IMR-90 (cell line): ENCODE data around the gene COL7A1. TPM values are rescaled to one million over a fixed set of nuclear protein-coding genes. Genes with fewer than 3 reads are reported as not detected.

Source experiments
- ATAC-seq: fragments of 200-7000 bp; cut with Tn5 transposase; 2 replicates; pipeline ENCODE4 v1.9.1; 2020; ENCODE audit warnings: low read depth, mild to moderate bottlenecking, moderate library complexity
- BruUV-seq: library from RNA; stranded (reverse); fragments of 400-500 nt; replicated peaks from 2 replicates; lab custom pipeline; 2021; lab: Mats Ljungman, UMichigan
- CTCF ChIA-PET: fragments of 300-600 bp; formaldehyde crosslinking; extraction: SDS; loops from one replicate; lab custom pipeline; 2021; ENCODE audit warnings: antibody characterized with exemption; lab: Yijun Ruan, JAX
- POLR2A ChIA-PET: fragments of 300-600 bp; sonication (Branson Sonifier 250); formaldehyde crosslinking; loops from one replicate; lab custom pipeline; 2022; ENCODE audit warnings: antibody characterized with exemption; ENCODE audit not compliant: unreplicated experiment; lab: Charles Lee
- DNase-seq: peaks from one replicate; pipeline ENCODE4 v3.0.0; 2013
- H2AFZ ChIP-seq: replicated peaks from 2 replicates; pipeline ENCODE3; 2013; ENCODE audit warnings: low read length, mild to moderate bottlenecking; ENCODE audit not compliant: poor library complexity
- H2AK5ac ChIP-seq: 2 replicates; pipeline ENCODE4 v1.6.1; 2013; ENCODE audit warnings: low read depth, low read length, inconsistent platforms
- H2AK9ac ChIP-seq: replicated peaks from 2 replicates; pipeline ENCODE3; 2013; ENCODE audit warnings: mild to moderate bottlenecking, low read depth, low read length, moderate library complexity; ENCODE audit not compliant: poor library complexity
- H2BK120ac ChIP-seq: 2 replicates; pipeline ENCODE4 v1.6.1; 2013; ENCODE audit warnings: low read depth, low read length, inconsistent platforms
- H2BK15ac ChIP-seq: 3 replicates; pipeline ENCODE4 v1.6.1; 2013; ENCODE audit warnings: low read depth, low read length, inconsistent platforms
- H2BK20ac ChIP-seq: 2 replicates; pipeline ENCODE4 v1.6.1; 2013; ENCODE audit warnings: low read depth, mild to moderate bottlenecking, inconsistent platforms, low read length, moderate library complexity
- H2BK5ac ChIP-seq: 2 replicates; pipeline ENCODE4 v1.6.1; 2013; ENCODE audit warnings: mild to moderate bottlenecking, low read depth, low read length, inconsistent platforms; ENCODE audit not compliant: poor library complexity, severe bottlenecking
- H3K14ac ChIP-seq: replicated peaks from 2 replicates; pipeline ENCODE4 v1.6.1; 2013; ENCODE audit warnings: low read depth, low read length, inconsistent platforms
- H3K18ac ChIP-seq: 2 replicates; pipeline ENCODE4 v1.6.1; 2013; ENCODE audit warnings: low read depth, low read length, control low read depth
- H3K23ac ChIP-seq: 2 replicates; pipeline ENCODE4 v1.6.1; 2013; ENCODE audit warnings: low read depth, low read length, inconsistent platforms
- H3K27ac ChIP-seq: 2 replicates; pipeline ENCODE4 v1.5.1; 2013; ENCODE audit warnings: mild to moderate bottlenecking, control low read depth, low read length; ENCODE audit not compliant: insufficient read depth
- H3K27me3 ChIP-seq: 2 replicates; pipeline ENCODE4 v1.6.1; 2013; ENCODE audit warnings: low read length; ENCODE audit not compliant: control insufficient read depth, insufficient read depth
- H3K36me3 ChIP-seq: 2 replicates; pipeline ENCODE4 v1.6.1; 2013; ENCODE audit warnings: low read length, mixed read lengths; ENCODE audit not compliant: control insufficient read depth, insufficient read depth
- H3K4ac ChIP-seq: 2 replicates; pipeline ENCODE4 v1.6.1; 2013; ENCODE audit warnings: low read depth, low read length, inconsistent platforms
- H3K4me1 ChIP-seq: 2 replicates; pipeline ENCODE4 v1.6.1; 2013; ENCODE audit warnings: low read length, mixed read lengths; ENCODE audit not compliant: control insufficient read depth, insufficient read depth
- H3K4me2 ChIP-seq: 2 replicates; pipeline ENCODE4 v1.6.1; 2013; ENCODE audit warnings: low read depth, mild to moderate bottlenecking, control low read depth, low read length, moderate library complexity
- H3K4me3 ChIP-seq: 2 replicates; pipeline ENCODE4 v1.5.1; 2013; ENCODE audit warnings: low read depth, mild to moderate bottlenecking, control low read depth, low read length, moderate library complexity; ENCODE audit not compliant: insufficient read depth
- H3K56ac ChIP-seq: 2 replicates; pipeline ENCODE4 v1.6.1; 2013; ENCODE audit warnings: low read length, inconsistent platforms; ENCODE audit not compliant: insufficient read depth; ENCODE audit errors: extremely low read depth
- H3K79me1 ChIP-seq, 2 experiments: 2 replicates each; pipeline ENCODE4 v1.6.1; 2013; ENCODE audit warnings: low read length in 2 of 2, inconsistent platforms in 1 of 2, low read depth in 1 of 2
- H3K9ac ChIP-seq: 2 replicates; pipeline ENCODE4 v1.6.1; 2013; ENCODE audit warnings: low read depth, low read length, control low read depth
- H3K9me1 ChIP-seq: 2 replicates; pipeline ENCODE4 v1.6.1; 2013; ENCODE audit warnings: low read length, inconsistent platforms; ENCODE audit not compliant: insufficient read depth
- H3K9me3 ChIP-seq: 2 replicates; pipeline ENCODE4 v1.6.1; 2013; ENCODE audit warnings: low read length; ENCODE audit not compliant: control insufficient read depth, insufficient read depth
- H4K20me1 ChIP-seq: 2 replicates; pipeline ENCODE4 v1.6.1; 2013; ENCODE audit warnings: low read length, inconsistent platforms; ENCODE audit not compliant: insufficient read depth
- H4K5ac ChIP-seq: 2 replicates; pipeline ENCODE4 v1.6.1; 2013; ENCODE audit warnings: mild to moderate bottlenecking, low read depth, low read length, control low read depth
- H4K8ac ChIP-seq, 2 experiments: 2 replicates each; pipeline ENCODE4 v1.6.1; 2013; ENCODE audit warnings: low read depth in 2 of 2, low read length in 2 of 2, control low read depth in 1 of 2, inconsistent platforms in 1 of 2
- H4K91ac ChIP-seq: 2 replicates; pipeline ENCODE4 v1.6.1; 2013; ENCODE audit warnings: low read depth, low read length, inconsistent platforms; ENCODE audit not compliant: insufficient read depth
- BHLHE40 ChIP-seq: fragments of 150-350 bp; IDR thresholded peaks from 2 replicates; pipeline ENCODE4 v1.6.1; 2016; ENCODE audit warnings: mild to moderate bottlenecking, low read depth, low read length
- CHD1 ChIP-seq: IDR thresholded peaks from 2 replicates; pipeline ENCODE4 v1.6.1; 2012; ENCODE audit warnings: low read depth, low read length, improper control_type of control experiment
- FOS ChIP-seq: fragments of 150-350 bp; IDR thresholded peaks from 2 replicates; pipeline ENCODE4 v1.6.1; 2016; ENCODE audit warnings: low read depth, low read length
- MAFK ChIP-seq: IDR thresholded peaks from 2 replicates; pipeline ENCODE4 v1.6.1; 2012; ENCODE audit warnings: low read depth, low read length, improper control_type of control experiment
- MAZ ChIP-seq: IDR thresholded peaks from 2 replicates; pipeline ENCODE4 v1.6.1; 2012; ENCODE audit warnings: low read depth, mild to moderate bottlenecking, low read length, improper control_type of control experiment, moderate library complexity, borderline replicate concordance
- MXI1 ChIP-seq: IDR thresholded peaks from 2 replicates; pipeline ENCODE4 v1.6.1; 2012; ENCODE audit warnings: low read depth, mild to moderate bottlenecking, low read length, moderate library complexity, borderline replicate concordance
- POLR2A ChIP-seq: IDR thresholded peaks from 2 replicates; pipeline ENCODE4 v1.6.1; 2012; ENCODE audit warnings: mild to moderate bottlenecking, low read depth, low read length
- RAD21 ChIP-seq: IDR thresholded peaks from 2 replicates; pipeline ENCODE4 v1.6.1; 2012; ENCODE audit warnings: low read length, improper control_type of control experiment
- RFX5 ChIP-seq: IDR thresholded peaks from 2 replicates; pipeline ENCODE4 v1.8.0; 2012; ENCODE audit warnings: low read depth, mild to moderate bottlenecking, low read length, moderate library complexity
- SMC3 ChIP-seq: fragments of 150-350 bp; IDR thresholded peaks from 2 replicates; pipeline ENCODE4 v1.6.1; 2016; ENCODE audit warnings: low read depth, mild to moderate bottlenecking, antibody characterized with exemption, low read length, moderate library complexity
- WGBS, 2 experiments: methylation state at CpG; one replicate each; pipeline versions ENCODE4 v1.1.5 to v1.1.7; 2013; ENCODE audit warnings: missing lambda C conversion rate in 2 of 2; ENCODE audit not compliant: insufficient read length in 1 of 2; ENCODE audit errors: extremely low coverage in 2 of 2; 5-methylcytosine and 5-hydroxymethylcytosine counted together
- dilution Hi-C: fragments of 300-500 bp; cut with HindIII; formaldehyde crosslinking; loops from one replicate; pipeline ENCODE4 v1.14.3; 2018; ENCODE audit warnings: low sequenced_read_pairs; ENCODE audit not compliant: unreplicated experiment
- in situ Hi-C: fragments of 300-500 bp; cut with MboI; formaldehyde crosslinking; loops from 3 replicates; pipeline ENCODE4 v1.14.3; 2019; ENCODE audit warnings: low sequenced_read_pairs, inconsistent platforms, mixed read lengths
- intact Hi-C: fragments of 100-400 bp; cut with micrococcal nuclease; formaldehyde crosslinking; loops from 2 replicates; pipeline ENCODE4 v1.10.0; 2022
- polyA plus RNA-seq, 3 experiments: library from polyadenylated mRNA; depleted of rRNA; stranded (reverse); fragments of >200 nt; gene quantifications; 2 replicates each; pipeline ENCODE4 v1.2.3, GENCODE V29; 2012; ENCODE audit warnings: low replicate concordance in 1 of 3
- total RNA-seq: library from RNA; depleted of rRNA; stranded (reverse); fragments of >200 nt; gene quantifications from 2 replicates; pipeline ENCODE4 v1.2.3, GENCODE V29; 2012
- TF ChIP-seq, protein P1 (sequence below): fragments of 150-350 bp; IDR thresholded peaks from 2 replicates; pipeline ENCODE4 v1.6.1; 2016; ENCODE audit warnings: low read depth, mild to moderate bottlenecking, low read length, moderate library complexity, borderline replicate concordance
- TF ChIP-seq, protein P2 (sequence below): fragments of 150-350 bp; IDR thresholded peaks from 2 replicates; pipeline ENCODE4 v1.6.1; 2017; ENCODE audit warnings: mild to moderate bottlenecking, antibody characterized with exemption, low read length, low read depth
- TF ChIP-seq, protein P3 (sequence below): conservative IDR thresholded peaks from 2 replicates; pipeline ENCODE4 v1.5.1; 2012; ENCODE audit warnings: mild to moderate bottlenecking, low read depth, low read length, improper control_type of control experiment

COL7A1 gene
- total and polyA plus RNA-seq, 2 of the 4 experiments (the other 2 are of a cell fraction) = 4.1 to 20.3 TPM

DNA sequence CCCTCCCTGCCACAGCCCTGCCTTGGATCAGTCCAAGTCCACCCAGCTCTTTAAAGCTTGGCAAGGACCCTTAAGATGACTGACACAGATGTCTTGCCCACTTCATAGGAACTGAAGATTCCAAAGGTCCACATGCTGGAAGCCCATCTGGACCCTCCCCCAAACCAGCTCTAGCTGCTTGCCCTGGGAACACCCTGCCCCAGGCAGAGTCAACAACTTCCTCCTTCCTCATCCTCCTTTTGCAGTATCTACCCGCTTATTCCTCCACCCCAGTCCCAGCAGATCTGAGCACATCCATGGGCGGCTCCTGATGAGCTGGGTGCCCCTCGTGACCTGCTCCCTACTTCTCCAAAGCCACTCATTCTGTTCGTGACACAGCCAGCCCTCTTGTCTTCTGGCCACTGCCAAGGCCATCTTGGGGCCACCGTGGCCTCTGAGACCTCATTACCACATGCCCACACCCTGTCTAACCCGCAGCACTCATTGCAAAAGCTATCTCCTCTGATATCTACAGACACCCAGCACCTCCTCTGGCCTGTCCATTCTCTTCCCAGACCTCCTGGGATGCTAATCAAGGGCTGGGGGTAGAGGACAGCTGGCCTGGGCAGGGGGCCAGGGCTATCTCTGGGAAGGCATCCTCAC lies 36.5 kb downstream of the COL7A1 start:
- no peak overlapping the region; the same call in 2 of the 3 replicates for H2BK15ac ChIP-seq
- no peak overlapping the region for H4K8ac ChIP-seq
- H2BK5ac ChIP-seq = peak overlapping the region; percentile 95
- H3K9me3 ChIP-seq = no peaks in the 10 kb centered on the region
- peak overlapping the region; percentile 48; the same call in 1 of the 2 replicates for H2BK20ac ChIP-seq
- CTCF ChIA-PET = no interaction called here
- DNase-seq (no peak), ATAC-seq (no peak)
- H3K14ac ChIP-seq = no peak overlapping the region
- no peak overlapping the region for H3K4me3 ChIP-seq
- no peak overlapping the region; the same call in 1 of the 2 replicates for H3K27ac ChIP-seq
- peak overlapping the region; percentile 88 for H2AK9ac ChIP-seq
- intact Hi-C loops (no loop called here), dilution Hi-C loops (no loop called here), in situ Hi-C loops (loop anchor here (5.0 kb wide), 1 partner anchor 91 kb away; a partner anchor contains a TSS)
- no peak overlapping the region for H3K56ac ChIP-seq
- no TSS peak for BruUV-seq
- WGBS, 2 experiments = 95% methylated on average over 4 of the region's 6 CpGs; no CpG with 5 or more reads in 1 of the 2 experiments
- no peak overlapping the region for H4K5ac ChIP-seq
- H2BK120ac ChIP-seq = 0 out of 2 replicates have a peak overlapping the region, but pooled peaks have one; percentile 6
- H4K20me1 ChIP-seq = peaks cover 8% of the 10 kb centered on the region; the same call in 1 of the 2 replicates
- H3K4me1 ChIP-seq = peaks cover 34% of the 10 kb centered on the region
- H3K23ac ChIP-seq = no peak overlapping the region; the same call in 1 of the 2 replicates
- peaks cover 7% of the 10 kb centered on the region; the same call in 1 of the 2 replicates for H3K36me3 ChIP-seq
- no peaks in the 10 kb centered on the region for H3K27me3 ChIP-seq
- peaks cover 21% of the 10 kb centered on the region for H3K9me1 ChIP-seq
- TF ChIP-seq RFX5 (no peak), SMC3 (no peak), POLR2A (no peak), RAD21 (no peak), FOS (no peak), MAFK (no peak), MXI1 (no peak), MAZ (no peak), BHLHE40 (no peak), CHD1 (no peak)
- TF ChIP-seq, protein P1, sequence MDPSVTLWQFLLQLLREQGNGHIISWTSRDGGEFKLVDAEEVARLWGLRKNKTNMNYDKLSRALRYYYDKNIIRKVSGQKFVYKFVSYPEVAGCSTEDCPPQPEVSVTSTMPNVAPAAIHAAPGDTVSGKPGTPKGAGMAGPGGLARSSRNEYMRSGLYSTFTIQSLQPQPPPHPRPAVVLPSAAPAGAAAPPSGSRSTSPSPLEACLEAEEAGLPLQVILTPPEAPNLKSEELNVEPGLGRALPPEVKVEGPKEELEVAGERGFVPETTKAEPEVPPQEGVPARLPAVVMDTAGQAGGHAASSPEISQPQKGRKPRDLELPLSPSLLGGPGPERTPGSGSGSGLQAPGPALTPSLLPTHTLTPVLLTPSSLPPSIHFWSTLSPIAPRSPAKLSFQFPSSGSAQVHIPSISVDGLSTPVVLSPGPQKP = no peak
- TF ChIP-seq, protein P2, sequence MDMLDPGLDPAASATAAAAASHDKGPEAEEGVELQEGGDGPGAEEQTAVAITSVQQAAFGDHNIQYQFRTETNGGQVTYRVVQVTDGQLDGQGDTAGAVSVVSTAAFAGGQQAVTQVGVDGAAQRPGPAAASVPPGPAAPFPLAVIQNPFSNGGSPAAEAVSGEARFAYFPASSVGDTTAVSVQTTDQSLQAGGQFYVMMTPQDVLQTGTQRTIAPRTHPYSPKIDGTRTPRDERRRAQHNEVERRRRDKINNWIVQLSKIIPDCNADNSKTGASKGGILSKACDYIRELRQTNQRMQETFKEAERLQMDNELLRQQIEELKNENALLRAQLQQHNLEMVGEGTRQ = no peak
- TF ChIP-seq, protein P3, sequence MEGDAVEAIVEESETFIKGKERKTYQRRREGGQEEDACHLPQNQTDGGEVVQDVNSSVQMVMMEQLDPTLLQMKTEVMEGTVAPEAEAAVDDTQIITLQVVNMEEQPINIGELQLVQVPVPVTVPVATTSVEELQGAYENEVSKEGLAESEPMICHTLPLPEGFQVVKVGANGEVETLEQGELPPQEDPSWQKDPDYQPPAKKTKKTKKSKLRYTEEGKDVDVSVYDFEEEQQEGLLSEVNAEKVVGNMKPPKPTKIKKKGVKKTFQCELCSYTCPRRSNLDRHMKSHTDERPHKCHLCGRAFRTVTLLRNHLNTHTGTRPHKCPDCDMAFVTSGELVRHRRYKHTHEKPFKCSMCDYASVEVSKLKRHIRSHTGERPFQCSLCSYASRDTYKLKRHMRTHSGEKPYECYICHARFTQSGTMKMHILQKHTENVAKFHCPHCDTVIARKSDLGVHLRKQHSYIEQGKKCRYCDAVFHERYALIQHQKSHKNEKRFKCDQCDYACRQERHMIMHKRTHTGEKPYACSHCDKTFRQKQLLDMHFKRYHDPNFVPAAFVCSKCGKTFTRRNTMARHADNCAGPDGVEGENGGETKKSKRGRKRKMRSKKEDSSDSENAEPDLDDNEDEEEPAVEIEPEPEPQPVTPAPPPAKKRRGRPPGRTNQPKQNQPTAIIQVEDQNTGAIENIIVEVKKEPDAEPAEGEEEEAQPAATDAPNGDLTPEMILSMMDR = no peak
- H2AFZ ChIP-seq = peak overlapping the region; percentile 15
- H3K4ac ChIP-seq = peak overlapping the region; percentile 45
- H3K79me1 ChIP-seq = peaks cover 17 to 65% of the 10 kb centered on the region in 2 experiments
- no peak overlapping the region for H3K4me2 ChIP-seq
- H4K91ac ChIP-seq = peak overlapping the region; percentile 41; the same call in 1 of the 2 replicates
- no peak overlapping the region for H3K18ac ChIP-seq
- peak overlapping the region; percentile 91 for H2AK5ac ChIP-seq
- no peak overlapping the region for H3K9ac ChIP-seq
- POLR2A ChIA-PET = no interaction called here
